Stimulated activated CD8-positive, alpha-beta memory T cell treated with anti-CD3 and anti-CD28 coated beads, Interleukin-12 subunit alpha, Interleukin-12 subunit beta, amount 100 ng/mL, for 4 hours (primary cell): ENCODE measurements around the gene RASL10A.
"Not testable (repeated sequence)": the region's sequence is repeated elsewhere in the genome, so short reads cannot be mapped to it uniquely, and the experiment has no call there.

Source experiments
- DNase-seq: peaks from one replicate; pipeline ENCODE4 v3.0.0-alpha.2; 2020; ENCODE audit warnings: low read depth

The RASL10A gene

GRCh38 chr22:29315286-29316140, at the start of gene RASL10A:
Gene RASL10A (minus strand): TSS chr22:29315697. CDS start chr22:29315246, 451 bp downstream.
- DNase-seq, result no peak

- no peak for DNase-seq
Observed at GRCh38 chr22:29359469-29359868, 44.0 kb upstream of the RASL10A start.

- not testable (repeated sequence) for DNase-seq
Observed at GRCh38 chr22:29357193-29357890, 41.8 kb upstream of the RASL10A start.

- DNase-seq, result no peak
Observed at GRCh38 chr22:29353860-29354259, 38.4 kb upstream of the RASL10A start.

- no peak for DNase-seq
Observed at GRCh38 chr22:29353286-29353685, 37.8 kb upstream of the RASL10A start.

- DNase-seq, result no peak
Observed at GRCh38 chr22:29352778-29353177, 37.3 kb upstream of the RASL10A start.

- DNase-seq, result no peak
Observed at GRCh38 chr22:29351891-29352290, 36.4 kb upstream of the RASL10A start.

- no peak for DNase-seq
Observed at GRCh38 chr22:29351042-29351441, 35.5 kb upstream of the RASL10A start.

- no peak for DNase-seq
Observed at GRCh38 chr22:29348956-29349355, 33.5 kb upstream of the RASL10A start.

- no peak for DNase-seq
Observed at GRCh38 chr22:29348041-29348440, 32.5 kb upstream of the RASL10A start.

GRCh38 chr22:29346659-29347058, 31.2 kb upstream of the RASL10A start:
- DNase-seq, result no peak

- DNase-seq, result no peak
Observed at GRCh38 chr22:29345932-29346331, 30.4 kb upstream of the RASL10A start.

GRCh38 chr22:29344889-29345288, 29.4 kb upstream of the RASL10A start:
- DNase-seq, result not testable (repeated sequence)

- DNase-seq, result no peak
Observed at GRCh38 chr22:29344137-29344536, 28.6 kb upstream of the RASL10A start.

GRCh38 chr22:29343313-29343805, 27.9 kb upstream of the RASL10A start:
- DNase-seq, result no peak

- DNase-seq, result no peak
Observed at GRCh38 chr22:29342577-29343312, 27.2 kb upstream of the RASL10A start.

GRCh38 chr22:29342177-29342576, 26.7 kb upstream of the RASL10A start:
- DNase-seq, result no peak

GRCh38 chr22:29341849-29342127, 26.3 kb upstream of the RASL10A start:
- DNase-seq, result no peak

- DNase-seq, result no peak
Observed at GRCh38 chr22:29341056-29341848, 25.8 kb upstream of the RASL10A start.

GRCh38 chr22:29340566-29340965, 25.1 kb upstream of the RASL10A start:
- no peak for DNase-seq

GRCh38 chr22:29339381-29340235, 24.1 kb upstream of the RASL10A start:
- DNase-seq, result no peak
